A549 (cell line): ENCODE data around the gene CCDC50.

ENCODE experiments used
- CTCF ChIP-seq: fragments of >200 bp; sonication (Bioruptor Twin); formaldehyde crosslinking; IDR thresholded peaks from 3 replicates; pipeline ENCODE4 v1.5.1; 2016
- MYC ChIP-seq: IDR thresholded peaks from 2 replicates; pipeline ENCODE4 v1.6.1; 2012; ENCODE audit warnings: mild to moderate bottlenecking, inconsistent platforms, low read length, improper control_type of control experiment, borderline replicate concordance
- PHF8 ChIP-seq: fragments of 200-600 bp; sonication (generic); IDR thresholded peaks from 2 replicates; pipeline ENCODE4 v1.6.1; 2016; ENCODE audit warnings: low read depth, mild to moderate bottlenecking, antibody characterized with exemption, moderate library complexity, borderline replicate concordance
- RAD21 ChIP-seq, 2 experiments: fragments of >200 bp in 1 of 2; sonication (Bioruptor Twin) in 1 of 2; formaldehyde crosslinking in 1 of 2; IDR thresholded peaks in 1 of 2; conservative IDR thresholded peaks in 1 of 2; 2 replicates in 1 of 2; 3 replicates in 1 of 2; pipeline ENCODE4 v1.6.1; 2012 to 2018; ENCODE audit warnings: inconsistent platforms in 1 of 2
- REST ChIP-seq: fragments of 200-600 bp; sonication (generic); IDR thresholded peaks from 2 replicates; pipeline ENCODE4 v1.6.1; 2016; ENCODE audit warnings: antibody characterized with exemption, mild to moderate bottlenecking, moderate library complexity
- USF2 ChIP-seq: fragments of 450-650 bp; IDR thresholded peaks from 2 replicates; pipeline ENCODE4 v1.6.1; 2014; ENCODE audit warnings: antibody characterized with exemption

GRCh38 chr3:191314109-191314728 is 15.0 kb upstream of the CCDC50 start:
- no peak for TF ChIP-seq CTCF
- no peak for TF ChIP-seq MYC
- TF ChIP-seq REST: no peak
- TF ChIP-seq RAD21 (conservative IDR thresholded peaks at IDR 0.05 in 1 of 2, IDR thresholded peaks at IDR 0.05 in 1 of 2): no peak
- no peak for TF ChIP-seq USF2
- no peak for TF ChIP-seq PHF8
